VCaP (cell line): ENCODE measurements around the gene WDCP.

Source experiments
- H3K27ac ChIP-seq: fragments of 450-650 bp; 2 replicates; pipeline ENCODE4 v1.5.1; 2017
- TF ChIP-seq, protein P1 (sequence below): fragments of 450-650 bp; conservative IDR thresholded peaks from 2 replicates; pipeline ENCODE4 v1.5.1; 2017; ENCODE audit warnings: mild to moderate bottlenecking, moderate library complexity

Gene WDCP

GRCh38 chr2:24024996-24025663 lies 22.1 kb downstream of the WDCP start:
- TF ChIP-seq, protein P1, sequence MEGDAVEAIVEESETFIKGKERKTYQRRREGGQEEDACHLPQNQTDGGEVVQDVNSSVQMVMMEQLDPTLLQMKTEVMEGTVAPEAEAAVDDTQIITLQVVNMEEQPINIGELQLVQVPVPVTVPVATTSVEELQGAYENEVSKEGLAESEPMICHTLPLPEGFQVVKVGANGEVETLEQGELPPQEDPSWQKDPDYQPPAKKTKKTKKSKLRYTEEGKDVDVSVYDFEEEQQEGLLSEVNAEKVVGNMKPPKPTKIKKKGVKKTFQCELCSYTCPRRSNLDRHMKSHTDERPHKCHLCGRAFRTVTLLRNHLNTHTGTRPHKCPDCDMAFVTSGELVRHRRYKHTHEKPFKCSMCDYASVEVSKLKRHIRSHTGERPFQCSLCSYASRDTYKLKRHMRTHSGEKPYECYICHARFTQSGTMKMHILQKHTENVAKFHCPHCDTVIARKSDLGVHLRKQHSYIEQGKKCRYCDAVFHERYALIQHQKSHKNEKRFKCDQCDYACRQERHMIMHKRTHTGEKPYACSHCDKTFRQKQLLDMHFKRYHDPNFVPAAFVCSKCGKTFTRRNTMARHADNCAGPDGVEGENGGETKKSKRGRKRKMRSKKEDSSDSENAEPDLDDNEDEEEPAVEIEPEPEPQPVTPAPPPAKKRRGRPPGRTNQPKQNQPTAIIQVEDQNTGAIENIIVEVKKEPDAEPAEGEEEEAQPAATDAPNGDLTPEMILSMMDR: no peak
- H3K27ac ChIP-seq: no peak overlapping the region

DNA sequence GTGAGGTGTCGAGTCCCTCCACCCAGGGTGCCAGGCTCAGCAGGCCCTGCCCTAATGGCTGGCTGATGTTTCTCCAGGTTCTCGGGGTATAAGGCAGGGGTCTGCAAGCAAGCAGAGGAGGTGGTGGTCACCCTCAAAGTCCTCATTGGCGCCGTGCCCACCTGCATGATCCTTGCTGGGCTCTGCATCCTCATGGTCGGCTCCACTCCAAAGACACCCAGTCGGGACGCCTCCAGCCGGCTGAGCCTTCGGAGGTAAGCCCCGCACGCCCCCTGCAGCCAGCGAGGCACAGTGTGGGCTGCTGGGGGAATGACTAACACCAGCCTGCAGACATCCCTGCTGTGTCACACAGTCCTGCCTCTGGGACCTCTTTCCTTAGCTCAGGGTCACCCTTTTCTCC lies 23.2 kb downstream of the WDCP start:
- no peak overlapping the region for H3K27ac ChIP-seq
- TF ChIP-seq, protein P1: no peak

GRCh38 chr2:24022975-24023575 lies 24.1 kb downstream of the WDCP start:
- H3K27ac ChIP-seq: no peak overlapping the region
- TF ChIP-seq, protein P1: no peak

DNA sequence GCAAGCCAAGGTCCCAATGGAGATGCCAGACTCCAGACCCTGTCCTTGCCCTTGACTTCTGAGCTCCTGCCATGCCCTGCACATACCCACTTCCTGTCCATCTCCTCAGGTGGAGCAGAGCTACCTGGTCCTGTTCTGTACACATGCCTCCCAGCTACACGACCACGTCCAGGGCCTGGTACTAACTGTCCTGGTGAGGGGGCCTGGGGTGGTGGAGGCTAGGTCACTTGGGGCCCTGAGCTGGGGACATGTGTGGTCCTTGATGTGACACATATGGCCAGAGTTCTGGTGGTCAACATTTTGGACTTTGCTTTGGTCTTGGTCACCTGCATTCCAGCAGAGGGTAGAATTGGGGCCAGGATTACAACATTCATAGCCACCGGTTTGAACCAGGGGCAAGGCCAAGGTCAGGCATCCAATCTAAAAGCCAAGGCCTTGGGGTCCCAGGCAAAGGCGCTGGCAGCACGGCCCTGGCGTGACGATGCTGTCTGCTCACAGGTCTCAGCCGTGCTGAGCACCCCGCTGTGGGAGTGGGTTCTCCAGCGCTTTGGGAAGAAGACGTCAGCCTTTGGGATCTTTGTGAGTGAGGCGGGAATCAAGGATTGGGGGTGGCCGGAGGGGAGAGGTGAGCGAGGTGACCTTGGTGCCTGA lies 24.7 kb downstream of the WDCP start:
- TF ChIP-seq, protein P1: no peak
- no peak overlapping the region for H3K27ac ChIP-seq

- no peak overlapping the region for H3K27ac ChIP-seq
- TF ChIP-seq, protein P1: no peak
Measured at GRCh38 chr2:24021122-24021998, 25.8 kb downstream of the WDCP start.

GRCh38 chr2:24020244-24020643 lies 26.9 kb downstream of the WDCP start:
- no peak overlapping the region for H3K27ac ChIP-seq
- TF ChIP-seq, protein P1: no peak

DNA sequence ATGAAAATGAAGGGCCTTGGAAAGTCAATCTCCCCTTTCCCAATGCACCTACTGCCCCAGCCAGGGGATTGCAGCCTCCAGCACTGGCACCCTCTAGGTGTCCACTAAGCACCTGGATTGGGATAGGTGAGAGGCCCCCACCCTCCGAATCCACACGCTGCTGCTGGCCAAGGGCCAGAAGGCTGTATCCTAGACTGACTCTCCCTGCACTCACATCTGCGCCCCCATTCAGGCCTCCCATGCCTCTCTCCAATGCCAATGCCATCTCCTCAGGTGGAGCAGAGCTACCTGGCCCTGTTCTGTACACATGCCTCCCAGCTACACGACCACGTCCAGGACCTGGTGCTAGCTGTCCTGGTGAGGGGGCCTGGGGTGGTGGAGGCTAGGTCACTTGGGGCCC lies 27.5 kb downstream of the WDCP start:
- H3K27ac ChIP-seq: no peak overlapping the region
- TF ChIP-seq, protein P1: no peak
